NCI-H1048 (cell line): ENCODE measurements around the gene SLC4A2.

Source experiments
- DNase-seq: peaks from one replicate; lab custom pipeline; 2025; lab: John Stamatoyannopoulos, UW

Gene SLC4A2

GRCh38 chr7:151117565-151117964, 58.2 kb downstream of the SLC4A2 start:
- no peak for DNase-seq

- DNase-seq, result no peak
Measured at GRCh38 chr7:151118108-151119054, 59.0 kb downstream of the SLC4A2 start.

- DNase-seq, result no peak
Measured at GRCh38 chr7:151119055-151119415, 59.6 kb downstream of the SLC4A2 start.

- DNase-seq, result no peak
Measured at GRCh38 chr7:151119902-151120301, 60.5 kb downstream of the SLC4A2 start.

- DNase-seq, result no peak
Measured at GRCh38 chr7:151120896-151121295, 61.5 kb downstream of the SLC4A2 start.

- DNase-seq, result no peak
Measured at GRCh38 chr7:151121380-151122170, 62.2 kb downstream of the SLC4A2 start.

GRCh38 chr7:151122276-151122675, 62.9 kb downstream of the SLC4A2 start:
- no peak for DNase-seq

GRCh38 chr7:151122796-151123157, 63.4 kb downstream of the SLC4A2 start:
- DNase-seq, result no peak

GRCh38 chr7:151123158-151123821, 63.9 kb downstream of the SLC4A2 start:
- DNase-seq, result no peak

GRCh38 chr7:151123822-151124464, 64.6 kb downstream of the SLC4A2 start:
- DNase-seq, result peak; percentile 55

- no peak for DNase-seq
Measured at GRCh38 chr7:151124481-151124880, 65.1 kb downstream of the SLC4A2 start.

GRCh38 chr7:151124899-151125399, 65.6 kb downstream of the SLC4A2 start:
- DNase-seq, result no peak

GRCh38 chr7:151125470-151125845, 66.1 kb downstream of the SLC4A2 start:
- no peak for DNase-seq

GRCh38 chr7:151125846-151126481, 66.6 kb downstream of the SLC4A2 start:
- no peak for DNase-seq
